Measurements from ENCODE around the gene KRTAP5-2.
"Not testable (repeated sequence)": the region's sequence is repeated elsewhere in the genome, so short reads cannot be mapped to it uniquely, and the experiment has no call there.

Gene KRTAP5-2

GRCh38 chr11:1597994-1598380, at the start of gene KRTAP5-2:
TSS of gene KRTAP5-2 (minus strand) at chr11:1598294. CDS start at chr11:1598250, 44 bp downstream.
- H3K36me3 ChIP-seq (ENCODE audit: insufficient read depth, low read length), result no peaks in the 10 kb centered on the region
- H3K9me3 ChIP-seq (ENCODE audit: control insufficient read depth, insufficient read depth, low read length), result no peaks in the 10 kb centered on the region; the same call in 1 of the 2 replicates
- peaks cover 12% of the 10 kb centered on the region; the same call in 1 of the 2 replicates for H3K4me1 ChIP-seq (ENCODE audit: insufficient read depth, low read length)
- no peak within 1 kb of the TSS for H3K9ac ChIP-seq (ENCODE audit: low read depth, low read length)

GRCh38 chr11:1646540-1646939, 48.4 kb upstream of the KRTAP5-2 start:
- H3K9ac ChIP-seq (ENCODE audit: low read depth, low read length); H3K4me1 ChIP-seq (ENCODE audit: insufficient read depth, low read length); H3K9me3 ChIP-seq (ENCODE audit: control insufficient read depth, insufficient read depth, low read length); H3K36me3 ChIP-seq (ENCODE audit: insufficient read depth, low read length): not testable (repeated sequence)

- no peaks in the 10 kb centered on the region for H3K36me3 ChIP-seq (ENCODE audit: insufficient read depth, low read length)
- no peak overlapping the region for H3K9ac ChIP-seq (ENCODE audit: low read depth, low read length)
- H3K4me1 ChIP-seq (ENCODE audit: insufficient read depth, low read length), result no peaks in the 10 kb centered on the region
- H3K9me3 ChIP-seq (ENCODE audit: control insufficient read depth, insufficient read depth, low read length), result no peaks in the 10 kb centered on the region
These were observed 47.3 kb upstream of the KRTAP5-2 start for GRCh38 chr11:1645357-1645821.

GRCh38 chr11:1644601-1645356, 46.7 kb upstream of the KRTAP5-2 start:
- Histone ChIP-seq H3K4me1 (ENCODE audit: insufficient read depth, low read length) (no peaks in the 10 kb centered on the region), H3K36me3 (ENCODE audit: insufficient read depth, low read length) (no peaks in the 10 kb centered on the region), H3K9ac (ENCODE audit: low read depth, low read length) (no peak overlapping the region), H3K9me3 (ENCODE audit: control insufficient read depth, insufficient read depth, low read length) (no peaks in the 10 kb centered on the region)

GRCh38 chr11:1643146-1643690, 45.1 kb upstream of the KRTAP5-2 start:
- Histone ChIP-seq H3K4me1 (ENCODE audit: insufficient read depth, low read length) (no peaks in the 10 kb centered on the region), H3K9ac (ENCODE audit: low read depth, low read length) (no peak overlapping the region), H3K9me3 (ENCODE audit: control insufficient read depth, insufficient read depth, low read length) (no peaks in the 10 kb centered on the region), H3K36me3 (ENCODE audit: insufficient read depth, low read length) (no peaks in the 10 kb centered on the region)

- H3K36me3 ChIP-seq (ENCODE audit: insufficient read depth, low read length), result no peaks in the 10 kb centered on the region
- H3K4me1 ChIP-seq (ENCODE audit: insufficient read depth, low read length), result no peaks in the 10 kb centered on the region
- H3K9me3 ChIP-seq (ENCODE audit: control insufficient read depth, insufficient read depth, low read length), result no peaks in the 10 kb centered on the region
- H3K9ac ChIP-seq (ENCODE audit: low read depth, low read length), result no peak overlapping the region
These were observed 44.4 kb upstream of the KRTAP5-2 start for GRCh38 chr11:1642288-1643145.

- no peak overlapping the region for H3K9ac ChIP-seq (ENCODE audit: low read depth, low read length)
- no peaks in the 10 kb centered on the region for H3K9me3 ChIP-seq (ENCODE audit: control insufficient read depth, insufficient read depth, low read length)
- no peaks in the 10 kb centered on the region for H3K4me1 ChIP-seq (ENCODE audit: insufficient read depth, low read length)
- H3K36me3 ChIP-seq (ENCODE audit: insufficient read depth, low read length), result no peaks in the 10 kb centered on the region
These were observed 43.0 kb upstream of the KRTAP5-2 start for GRCh38 chr11:1641096-1641495.

- Histone ChIP-seq H3K36me3 (ENCODE audit: insufficient read depth, low read length) (no peaks in the 10 kb centered on the region), H3K4me1 (ENCODE audit: insufficient read depth, low read length) (no peaks in the 10 kb centered on the region), H3K9ac (ENCODE audit: low read depth, low read length) (no peak overlapping the region), H3K9me3 (ENCODE audit: control insufficient read depth, insufficient read depth, low read length) (no peaks in the 10 kb centered on the region)
These were observed 42.2 kb upstream of the KRTAP5-2 start for GRCh38 chr11:1640076-1640946.

- H3K4me1 ChIP-seq (ENCODE audit: insufficient read depth, low read length), result no peaks in the 10 kb centered on the region
- H3K9ac ChIP-seq (ENCODE audit: low read depth, low read length), result no peak overlapping the region
- H3K36me3 ChIP-seq (ENCODE audit: insufficient read depth, low read length), result no peaks in the 10 kb centered on the region
- H3K9me3 ChIP-seq (ENCODE audit: control insufficient read depth, insufficient read depth, low read length), result no peaks in the 10 kb centered on the region
These were observed 41.6 kb upstream of the KRTAP5-2 start for GRCh38 chr11:1639666-1640065.

- Histone ChIP-seq H3K36me3 (ENCODE audit: insufficient read depth, low read length) (no peaks in the 10 kb centered on the region), H3K9me3 (ENCODE audit: control insufficient read depth, insufficient read depth, low read length) (no peaks in the 10 kb centered on the region), H3K9ac (ENCODE audit: low read depth, low read length) (no peak overlapping the region), H3K4me1 (ENCODE audit: insufficient read depth, low read length) (no peaks in the 10 kb centered on the region)
These were observed 41.1 kb upstream of the KRTAP5-2 start for GRCh38 chr11:1639102-1639620.

- Histone ChIP-seq H3K9me3 (ENCODE audit: control insufficient read depth, insufficient read depth, low read length) (no peaks in the 10 kb centered on the region), H3K36me3 (ENCODE audit: insufficient read depth, low read length) (no peaks in the 10 kb centered on the region), H3K4me1 (ENCODE audit: insufficient read depth, low read length) (no peaks in the 10 kb centered on the region), H3K9ac (ENCODE audit: low read depth, low read length) (no peak overlapping the region)
These were observed 40.2 kb upstream of the KRTAP5-2 start for GRCh38 chr11:1638344-1638743.

GRCh38 chr11:1637628-1638027, 39.5 kb upstream of the KRTAP5-2 start:
- Histone ChIP-seq H3K9me3 (ENCODE audit: control insufficient read depth, insufficient read depth, low read length) (no peaks in the 10 kb centered on the region), H3K36me3 (ENCODE audit: insufficient read depth, low read length) (no peaks in the 10 kb centered on the region), H3K9ac (ENCODE audit: low read depth, low read length) (no peak overlapping the region), H3K4me1 (ENCODE audit: insufficient read depth, low read length) (no peaks in the 10 kb centered on the region; the same call in 1 of the 2 replicates)

- H3K9ac ChIP-seq (ENCODE audit: low read depth, low read length), result no peak overlapping the region
- H3K9me3 ChIP-seq (ENCODE audit: control insufficient read depth, insufficient read depth, low read length), result no peaks in the 10 kb centered on the region
- no peaks in the 10 kb centered on the region for H3K36me3 ChIP-seq (ENCODE audit: insufficient read depth, low read length)
- no peaks in the 10 kb centered on the region; the same call in 1 of the 2 replicates for H3K4me1 ChIP-seq (ENCODE audit: insufficient read depth, low read length)
These were observed 38.3 kb upstream of the KRTAP5-2 start for GRCh38 chr11:1636291-1636950.

Measured in ES-I3 (cell line).